A204.1 (cell line): ENCODE results near the gene SMAD7.

Experiments used
- FAIRE-seq: peaks from 2 replicates; lab custom pipeline; 2012; peaks lifted over from hg19 to GRCh38; lab: Jason Lieb, UNC

SMAD7 gene

GRCh38 chr18:48893608-48894600, 56.9 kb downstream of the SMAD7 start:
- no peak for FAIRE-seq

GRCh38 chr18:48893061-48893607, 57.6 kb downstream of the SMAD7 start:
- FAIRE-seq = no peak

GRCh38 chr18:48892146-48892855, 58.5 kb downstream of the SMAD7 start:
- no peak for FAIRE-seq

GRCh38 chr18:48891721-48892120, 59.0 kb downstream of the SMAD7 start:
- no peak for FAIRE-seq

GRCh38 chr18:48889981-48890762, 60.6 kb downstream of the SMAD7 start:
- FAIRE-seq = no peak

GRCh38 chr18:48889115-48889941, 61.4 kb downstream of the SMAD7 start:
- FAIRE-seq = no peak

- FAIRE-seq = no peak
These were observed 62.0 kb downstream of the SMAD7 start for GRCh38 chr18:48888773-48889080.

- no peak for FAIRE-seq
These were observed 62.6 kb downstream of the SMAD7 start for GRCh38 chr18:48887905-48888772.

GRCh38 chr18:48887294-48887904, 63.4 kb downstream of the SMAD7 start:
- FAIRE-seq = no peak

- FAIRE-seq = no peak
These were observed 64.1 kb downstream of the SMAD7 start for GRCh38 chr18:48886520-48887293.

GRCh38 chr18:48885924-48886400, 64.8 kb downstream of the SMAD7 start:
- FAIRE-seq = no peak

- FAIRE-seq = no peak
These were observed 65.4 kb downstream of the SMAD7 start for GRCh38 chr18:48885266-48885923.

GRCh38 chr18:48884771-48885170, 66.0 kb downstream of the SMAD7 start:
- no peak for FAIRE-seq

GRCh38 chr18:48884306-48884705, 66.5 kb downstream of the SMAD7 start:
- FAIRE-seq = no peak

- FAIRE-seq = no peak
These were observed 68.4 kb downstream of the SMAD7 start for GRCh38 chr18:48882379-48882778.

- FAIRE-seq = no peak
These were observed 69.8 kb downstream of the SMAD7 start for GRCh38 chr18:48880931-48881330.

GRCh38 chr18:48879008-48879431, 71.7 kb downstream of the SMAD7 start:
- FAIRE-seq = no peak

- no peak for FAIRE-seq
These were observed 72.3 kb downstream of the SMAD7 start for GRCh38 chr18:48878471-48878870.
